Neuron (in vitro differentiated cells): ENCODE results near the gene HCN4.
"Not testable (repeated sequence)": the region's sequence is repeated elsewhere in the genome, so short reads cannot be mapped to it uniquely, and the experiment has no call there.

ENCODE experiments used
- H2AFZ ChIP-seq: one replicate; pipeline ENCODE4 v1.6.1; 2013; ENCODE audit warnings: low read depth, mild to moderate bottlenecking, inconsistent platforms, low read length, moderate library complexity
- H3K27me3 ChIP-seq: one replicate; pipeline ENCODE4 v1.6.1; 2013; ENCODE audit warnings: low read length; ENCODE audit not compliant: insufficient read depth
- H3K36me3 ChIP-seq: one replicate; pipeline ENCODE4 v1.6.1; 2013; ENCODE audit warnings: low read length; ENCODE audit not compliant: insufficient read depth
- H3K4me1 ChIP-seq: one replicate; pipeline ENCODE4 v1.6.1; 2013; ENCODE audit warnings: low read length; ENCODE audit not compliant: insufficient read depth
- H3K4me3 ChIP-seq: 2 replicates; pipeline ENCODE4 v1.5.1; 2013; ENCODE audit warnings: mild to moderate bottlenecking, low read length, moderate library complexity
- H3K9me3 ChIP-seq: one replicate; pipeline ENCODE4 v1.6.1; 2013; ENCODE audit warnings: low read length

The HCN4 gene

DNA sequence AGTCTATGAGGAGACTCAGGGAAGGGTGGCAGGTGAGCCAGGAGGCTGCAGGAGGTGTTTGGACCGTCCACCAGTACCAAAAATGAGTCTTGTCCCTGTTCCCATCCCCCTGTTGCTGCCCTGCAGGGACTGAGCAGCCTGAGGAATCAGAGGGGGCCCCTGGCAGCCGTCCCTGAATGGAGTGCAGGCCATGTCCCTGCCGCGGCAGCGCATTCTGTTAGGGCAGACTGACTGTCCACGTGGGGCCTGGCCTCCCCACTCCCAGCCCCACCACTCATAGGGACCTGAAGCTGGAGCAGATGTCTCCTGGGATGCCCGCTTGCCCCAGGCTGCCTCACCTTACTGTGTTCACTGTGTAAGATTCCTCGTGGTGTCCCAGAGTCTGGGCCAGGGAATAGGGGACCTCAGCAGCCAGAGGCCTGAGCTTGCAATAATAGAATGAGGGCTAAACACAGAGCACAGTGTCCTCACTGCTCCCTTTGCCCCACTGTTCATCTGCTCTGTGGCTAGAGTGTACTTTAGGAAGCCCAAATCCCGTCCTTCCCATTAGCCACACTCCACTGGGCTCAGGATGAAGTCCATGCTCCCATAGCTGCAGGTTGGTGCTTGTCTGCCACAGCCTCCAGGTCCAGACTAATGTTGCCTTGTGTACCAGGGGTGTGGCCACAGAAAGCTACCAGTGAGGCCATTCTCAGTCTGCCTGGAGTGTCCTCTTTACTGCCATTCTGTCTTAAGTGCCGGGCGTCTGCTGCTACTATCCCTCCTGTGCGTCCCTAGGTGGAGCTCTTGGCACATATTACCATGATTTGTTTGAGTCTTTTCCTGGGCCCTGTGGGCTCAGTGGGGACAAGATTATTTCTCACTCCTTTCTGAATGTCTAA lies 63.2 kb downstream of the HCN4 start:
- no peaks in the 10 kb centered on the region for H3K9me3 ChIP-seq
- H2AFZ ChIP-seq = no peak overlapping the region
- H3K4me1 ChIP-seq = no peaks in the 10 kb centered on the region
- no peaks in the 10 kb centered on the region for H3K27me3 ChIP-seq
- no peak overlapping the region for H3K4me3 ChIP-seq
- peaks cover 57% of the 10 kb centered on the region for H3K36me3 ChIP-seq

DNA sequence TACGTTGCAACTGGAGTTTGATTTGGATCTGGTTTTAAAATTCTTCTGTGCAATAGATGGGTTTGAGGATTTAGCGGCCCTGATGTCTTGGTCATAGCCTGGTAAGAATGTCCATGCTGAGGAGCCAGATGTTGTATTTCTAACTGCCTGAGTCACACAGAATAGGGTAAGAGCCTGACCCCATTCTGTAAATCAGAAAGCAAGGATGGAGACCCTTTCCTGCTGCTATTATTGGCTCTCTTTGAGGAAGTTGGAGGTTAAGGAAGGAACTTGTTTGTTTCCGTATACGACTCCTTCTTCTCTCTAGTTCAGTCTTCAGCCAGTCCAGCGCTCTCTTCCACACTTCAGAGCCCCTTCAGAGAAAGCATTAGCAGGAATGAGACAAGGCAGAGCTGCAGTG lies 65.1 kb downstream of the HCN4 start:
- Histone ChIP-seq H3K36me3 (peaks cover 54% of the 10 kb centered on the region), H3K4me3 (no peak overlapping the region), H3K4me1 (no peaks in the 10 kb centered on the region), H2AFZ (no peak overlapping the region), H3K27me3 (no peaks in the 10 kb centered on the region), H3K9me3 (no peaks in the 10 kb centered on the region)

DNA sequence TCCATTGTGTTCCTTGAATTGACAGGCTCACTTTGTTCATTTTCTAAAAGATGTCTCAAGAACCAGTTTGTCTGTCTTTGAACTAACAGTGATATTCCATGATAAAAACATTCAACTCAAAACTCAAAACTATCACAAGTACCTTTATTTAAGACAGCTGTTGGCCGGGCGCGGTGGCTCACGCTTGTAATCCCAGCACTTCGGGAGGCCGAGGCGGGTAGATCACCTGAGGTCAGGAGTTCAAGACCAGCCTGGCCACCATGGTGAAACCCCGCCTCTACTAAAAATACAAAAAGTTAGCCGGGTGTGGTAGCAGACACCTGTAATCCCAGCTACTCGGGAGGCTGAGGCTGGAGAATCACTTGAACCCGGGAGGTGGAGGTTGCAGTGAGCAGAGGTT lies 68.5 kb downstream of the HCN4 start:
- H3K4me3 ChIP-seq, H3K4me1 ChIP-seq, H3K27me3 ChIP-seq, H2AFZ ChIP-seq, H3K9me3 ChIP-seq: not testable (repeated sequence)
- H3K36me3 ChIP-seq = peaks cover 71% of the 10 kb centered on the region

DNA sequence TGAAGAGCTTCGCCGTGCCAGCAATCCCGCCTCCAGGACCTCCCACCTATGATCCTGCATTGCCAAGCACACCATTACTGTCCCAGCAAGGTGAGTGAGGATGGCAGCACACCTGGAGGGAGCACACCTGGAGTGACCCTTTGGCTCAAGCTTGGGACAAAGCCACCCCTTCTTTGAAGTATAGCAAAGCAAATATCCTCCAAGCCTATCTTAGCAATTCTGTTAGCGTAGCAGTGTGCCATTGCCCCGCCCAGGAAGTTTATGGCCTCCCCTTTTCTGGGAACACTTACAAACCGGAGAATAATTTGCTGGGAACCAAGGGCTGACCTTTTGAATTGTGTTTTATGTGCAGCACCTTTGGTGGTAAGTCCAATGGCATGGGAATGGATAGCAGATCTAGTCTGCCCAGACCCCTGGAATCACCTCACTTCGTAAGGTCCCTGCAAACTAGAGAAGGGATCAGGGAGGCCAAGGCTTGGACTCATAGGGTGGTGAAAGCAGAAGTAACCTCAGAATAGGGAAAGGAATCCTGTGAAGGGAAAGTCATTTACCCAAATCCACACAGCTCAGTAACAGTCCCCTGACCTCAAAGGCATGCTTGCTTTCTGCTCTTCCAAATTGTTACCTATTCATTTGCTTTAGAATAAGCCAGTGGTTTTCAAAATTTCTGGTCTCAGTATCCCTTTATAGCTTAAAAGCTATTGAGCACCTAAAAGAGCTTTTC lies 70.1 kb downstream of the HCN4 start:
- peaks cover 74% of the 10 kb centered on the region for H3K36me3 ChIP-seq
- H3K4me1 ChIP-seq = no peaks in the 10 kb centered on the region
- H3K9me3 ChIP-seq = no peaks in the 10 kb centered on the region
- H3K4me3 ChIP-seq = no peak overlapping the region
- H3K27me3 ChIP-seq = no peaks in the 10 kb centered on the region
- no peak overlapping the region for H2AFZ ChIP-seq

DNA sequence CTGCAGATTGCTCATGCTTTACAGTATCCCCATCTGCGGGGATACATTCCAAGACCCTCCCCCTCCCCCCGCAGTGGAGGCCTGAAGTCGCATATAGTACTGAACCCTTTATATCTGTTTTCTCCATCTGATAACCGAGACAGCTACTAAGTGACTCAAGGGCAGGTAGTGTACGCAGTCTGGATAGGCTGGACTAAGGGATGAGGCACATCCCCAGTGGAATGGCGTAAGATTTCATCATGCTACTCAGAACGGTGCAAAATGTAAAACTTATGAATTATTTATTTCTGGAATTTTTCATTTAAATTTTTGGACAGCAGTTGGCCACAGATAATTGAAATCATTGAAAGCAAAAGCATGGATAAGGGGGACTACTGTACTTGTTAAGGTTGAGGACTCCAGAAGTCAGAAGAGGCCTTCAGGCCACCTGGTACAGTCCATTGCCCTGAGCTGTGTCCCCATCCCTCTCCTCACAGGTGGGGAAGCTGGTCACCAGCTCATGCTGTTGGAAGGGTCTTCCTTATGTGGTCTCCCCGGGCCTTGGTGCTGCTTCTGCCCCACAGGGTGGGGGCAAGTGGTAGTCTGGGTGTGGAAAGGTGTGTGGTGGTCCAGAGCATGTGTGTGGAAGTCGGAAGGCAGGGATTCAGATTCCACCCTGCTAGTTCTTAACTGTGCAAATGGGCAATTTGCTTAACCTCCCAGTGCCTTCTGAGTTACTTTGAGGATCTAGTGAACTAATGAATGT lies 72.0 kb downstream of the HCN4 start:
- Histone ChIP-seq H3K9me3 (no peaks in the 10 kb centered on the region), H3K27me3 (no peaks in the 10 kb centered on the region), H3K4me3 (no peak overlapping the region), H3K36me3 (peaks cover 71% of the 10 kb centered on the region), H3K4me1 (no peaks in the 10 kb centered on the region), H2AFZ (no peak overlapping the region)

DNA sequence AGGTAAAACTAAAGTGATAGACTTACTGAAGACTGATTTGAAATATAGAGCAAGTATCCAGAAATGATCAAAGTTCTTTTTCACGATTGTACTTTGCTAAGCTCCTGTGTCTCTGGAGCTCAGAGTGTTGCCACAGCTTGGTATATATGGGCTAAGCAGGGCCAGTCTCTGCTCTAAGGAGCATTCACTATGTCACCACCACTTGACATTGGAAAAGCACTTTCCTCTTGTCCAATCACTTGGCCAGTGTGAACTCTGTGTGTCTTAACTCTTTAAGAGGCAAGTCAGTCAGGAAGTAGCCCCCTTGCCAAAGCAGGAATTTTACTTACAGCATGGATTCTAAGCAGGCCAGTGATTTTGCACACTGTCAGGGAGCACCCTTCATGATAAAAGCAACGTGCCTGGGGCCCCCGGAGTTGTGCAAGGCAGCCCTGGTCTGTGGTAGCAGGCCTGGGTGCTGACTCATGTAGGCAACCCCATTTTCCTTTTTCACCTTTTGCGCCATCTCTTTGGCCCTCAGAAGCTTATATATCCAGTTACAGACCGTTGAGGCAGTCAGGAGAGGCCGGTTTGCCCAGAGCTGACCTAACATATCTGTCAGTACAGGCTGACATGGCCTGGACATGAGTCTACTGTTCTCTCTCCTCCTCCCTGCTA lies 73.0 kb downstream of the HCN4 start:
- no peak overlapping the region for H3K4me3 ChIP-seq
- H3K4me1 ChIP-seq = no peaks in the 10 kb centered on the region
- no peaks in the 10 kb centered on the region for H3K27me3 ChIP-seq
- no peaks in the 10 kb centered on the region for H3K9me3 ChIP-seq
- no peak overlapping the region for H2AFZ ChIP-seq
- H3K36me3 ChIP-seq = peaks cover 71% of the 10 kb centered on the region

DNA sequence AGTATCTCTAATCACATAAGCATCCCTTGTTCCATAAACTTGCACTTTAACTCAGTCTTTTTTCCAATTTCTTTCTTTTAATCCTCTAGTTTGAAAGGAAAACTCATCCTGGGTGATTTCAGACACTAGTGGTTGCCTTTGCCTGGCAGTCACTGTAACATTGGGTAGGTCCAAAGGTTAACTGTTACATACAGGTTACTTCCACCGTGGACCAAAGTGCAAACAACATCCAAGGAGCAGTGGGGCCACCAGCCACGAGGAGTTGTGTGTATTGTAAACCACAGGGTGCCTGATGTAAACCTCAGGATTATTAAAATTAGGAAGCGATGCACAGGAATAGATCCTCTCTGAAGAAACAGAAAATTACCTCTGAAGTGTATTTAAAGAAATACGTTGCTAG lies 75.0 kb downstream of the HCN4 start:
- no peak overlapping the region for H3K4me3 ChIP-seq
- H3K27me3 ChIP-seq = no peaks in the 10 kb centered on the region
- H3K4me1 ChIP-seq = no peaks in the 10 kb centered on the region
- H3K9me3 ChIP-seq = no peaks in the 10 kb centered on the region
- no peak overlapping the region for H2AFZ ChIP-seq
- H3K36me3 ChIP-seq = peaks cover 79% of the 10 kb centered on the region

DNA sequence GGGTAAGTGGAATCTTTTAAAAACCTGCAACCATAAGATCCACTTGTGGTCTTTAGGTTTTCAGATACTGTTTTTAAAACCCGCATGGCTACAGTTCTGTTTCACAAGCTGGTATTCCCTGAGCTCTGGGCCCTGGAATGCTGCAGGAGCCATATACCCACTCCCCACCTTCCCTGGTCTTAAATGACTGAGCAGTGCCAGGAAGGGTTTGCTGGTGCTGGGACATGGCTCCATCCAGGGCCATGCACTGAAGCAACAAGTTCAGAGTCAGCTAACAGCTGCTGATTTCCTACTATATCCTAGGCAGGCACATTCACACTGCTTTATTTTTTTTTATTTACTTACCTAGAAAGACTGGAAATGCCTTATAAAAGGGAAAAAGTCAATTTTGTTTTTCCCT lies 77.3 kb downstream of the HCN4 start:
- H3K36me3 ChIP-seq = peaks cover 83% of the 10 kb centered on the region
- H3K9me3 ChIP-seq = no peaks in the 10 kb centered on the region
- H3K4me1 ChIP-seq = peaks cover 3% of the 10 kb centered on the region

DNA sequence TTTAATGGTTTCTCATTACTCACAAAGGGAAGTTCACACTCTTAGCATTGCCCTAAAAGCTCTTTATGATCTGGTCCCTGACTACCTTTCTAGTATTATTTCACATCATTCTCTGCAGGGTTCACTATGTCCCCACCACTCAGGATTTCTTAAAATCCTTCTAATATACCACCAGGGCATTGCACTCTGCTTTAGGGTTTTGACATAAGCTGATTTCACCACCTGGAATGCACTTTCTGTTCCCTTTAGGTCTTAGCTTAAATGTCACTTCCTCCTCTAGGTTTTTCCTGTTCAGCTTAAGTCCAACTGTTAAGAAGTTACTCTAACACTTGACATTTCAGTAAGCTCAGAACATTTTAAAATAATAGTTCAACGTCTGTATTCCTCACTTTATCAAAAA lies 81.7 kb downstream of the HCN4 start:
- Histone ChIP-seq H3K9me3 (no peaks in the 10 kb centered on the region), H2AFZ (no peak overlapping the region), H3K27me3 (no peaks in the 10 kb centered on the region), H3K4me1 (peaks cover 3% of the 10 kb centered on the region), H3K36me3 (peaks cover 73% of the 10 kb centered on the region), H3K4me3 (no peak overlapping the region)

More for the DNA sequence above, 77.3 kb downstream of the HCN4 start:
- H3K4me3 ChIP-seq = no peak overlapping the region
- no peak overlapping the region for H2AFZ ChIP-seq
- H3K27me3 ChIP-seq = no peaks in the 10 kb centered on the region

DNA sequence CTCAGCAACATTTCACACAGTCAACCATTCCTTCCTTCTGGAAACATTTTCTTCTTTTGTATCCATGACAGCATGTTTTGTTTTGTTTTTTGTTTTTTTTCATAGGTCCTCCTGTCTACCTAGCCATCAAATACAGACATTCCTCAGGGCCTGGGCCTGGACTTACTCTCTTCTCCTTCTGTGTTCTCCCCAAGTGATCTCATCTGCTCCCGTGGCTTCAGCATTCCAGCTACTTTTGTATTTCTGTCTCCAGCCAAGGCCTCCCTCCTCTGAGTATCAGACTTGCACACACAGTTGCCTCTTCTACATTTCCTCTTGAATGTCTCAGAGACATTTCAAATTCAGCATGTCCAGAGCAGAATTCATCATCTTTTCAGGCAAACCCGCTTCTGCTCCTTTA lies 82.4 kb downstream of the HCN4 start:
- Histone ChIP-seq H3K4me3 (no peak overlapping the region), H3K36me3 (peaks cover 72% of the 10 kb centered on the region), H3K4me1 (peaks cover 3% of the 10 kb centered on the region), H2AFZ (no peak overlapping the region), H3K9me3 (no peaks in the 10 kb centered on the region), H3K27me3 (no peaks in the 10 kb centered on the region)

DNA sequence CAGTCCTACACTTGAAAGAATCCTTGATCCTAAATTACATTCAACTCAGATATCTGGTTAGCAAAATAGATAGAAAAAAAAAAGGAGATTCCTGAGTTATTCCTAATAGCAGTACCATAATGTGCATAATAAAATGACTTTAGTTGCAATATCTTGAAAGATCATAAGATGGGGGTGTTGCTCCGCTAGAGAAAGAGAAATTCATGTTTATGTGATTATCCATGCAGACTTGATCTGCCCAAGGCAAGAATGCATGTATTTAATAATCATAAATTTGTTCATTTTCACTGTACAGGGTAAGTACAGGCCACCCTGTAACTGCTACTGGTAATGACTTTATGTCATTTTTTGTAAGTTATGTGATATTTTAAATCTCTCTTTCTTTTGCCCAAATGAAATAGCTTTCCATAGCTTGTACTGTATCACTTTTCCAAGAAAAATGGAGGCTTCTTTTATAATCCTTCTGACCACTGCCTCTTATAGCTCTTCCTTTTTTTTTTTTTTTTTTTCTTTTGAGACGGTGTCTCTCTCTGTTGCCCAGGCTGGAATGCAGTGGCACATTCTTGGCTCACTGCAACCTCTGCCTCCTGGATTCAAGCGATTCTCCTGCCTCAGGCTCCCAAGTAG lies 84.6 kb downstream of the HCN4 start:
- Histone ChIP-seq H3K4me3 (no peak overlapping the region), H3K27me3 (no peaks in the 10 kb centered on the region), H2AFZ (no peak overlapping the region), H3K9me3 (no peaks in the 10 kb centered on the region), H3K4me1 (peaks cover 3% of the 10 kb centered on the region), H3K36me3 (peaks cover 61% of the 10 kb centered on the region)

DNA sequence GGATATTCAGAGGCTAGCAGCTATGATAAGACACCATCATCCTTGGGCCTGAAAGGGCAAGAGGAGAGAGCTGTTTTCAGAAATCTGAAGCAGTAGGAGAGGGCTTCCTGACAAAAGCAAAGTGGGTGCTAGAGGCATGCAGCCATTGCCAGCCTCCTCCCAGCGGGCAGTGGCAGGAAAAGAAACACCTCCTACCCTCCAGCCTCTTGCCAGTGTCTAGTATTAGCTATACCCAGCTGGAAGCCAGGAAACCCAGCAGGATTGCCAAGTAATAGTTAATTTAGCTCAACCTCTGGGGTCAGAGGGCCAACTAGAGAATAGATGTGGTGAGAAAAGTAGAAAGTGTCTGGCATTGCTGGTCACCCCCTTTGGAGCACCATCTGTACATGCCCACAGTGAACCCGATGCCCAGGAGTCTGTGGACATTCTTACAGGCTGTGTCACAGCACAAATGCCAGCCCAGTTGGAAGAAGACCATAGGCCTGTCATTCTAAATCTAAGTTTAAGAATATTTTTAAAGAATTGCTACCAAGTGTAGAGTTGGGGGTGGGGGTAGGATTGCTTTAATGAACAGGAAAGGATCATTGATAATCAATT lies 85.3 kb downstream of the HCN4 start:
- Histone ChIP-seq H3K27me3 (no peaks in the 10 kb centered on the region), H3K4me1 (peaks cover 3% of the 10 kb centered on the region), H3K9me3 (no peaks in the 10 kb centered on the region), H2AFZ (no peak overlapping the region), H3K36me3 (peaks cover 61% of the 10 kb centered on the region), H3K4me3 (no peak overlapping the region)
